Mammary epithelial cell (primary cell): Measurements from ENCODE around the gene ZBTB20.

ENCODE experiments used
- EZH2 ChIP-seq: IDR thresholded peaks from 2 replicates; pipeline ENCODE4 v1.6.1; 2012; ENCODE audit warnings: low read length, inconsistent platforms, borderline replicate concordance
- TF ChIP-seq, protein P1 (sequence below), 2 donors: IDR thresholded peaks in 1 of 2; conservative IDR thresholded peaks in 1 of 2; 2 replicates each; pipeline ENCODE4 v1.5.1; 2011 to 2012; ENCODE audit warnings: inconsistent platforms in 2 of 2, low read length in 2 of 2, mild to moderate bottlenecking in 2 of 2, control low read depth in 1 of 2, low read depth in 1 of 2; ENCODE audit not compliant: insufficient read depth in 1 of 2; ENCODE audit errors: extremely low read depth in 1 of 2

DNA sequence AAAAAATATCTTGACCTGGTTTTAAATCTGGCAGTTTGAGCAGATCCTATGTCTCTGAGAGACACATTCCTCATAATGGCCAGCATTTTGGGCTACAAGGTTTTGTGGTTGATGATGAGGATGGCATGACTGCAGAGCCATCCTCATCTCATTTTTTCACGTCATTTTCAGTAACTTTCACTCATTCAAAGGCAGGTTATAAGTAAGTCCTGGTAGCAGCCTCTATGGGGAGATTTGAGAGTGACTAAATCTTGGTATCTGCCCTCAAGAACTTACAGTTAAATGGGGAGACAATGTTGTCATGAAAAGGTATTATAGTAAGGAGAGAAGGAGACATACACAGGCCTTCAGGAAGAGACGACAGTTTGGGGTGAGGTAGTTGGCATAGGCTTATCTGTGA is 838.7 kb downstream of the ZBTB20 start:
- TF ChIP-seq, protein P1, sequence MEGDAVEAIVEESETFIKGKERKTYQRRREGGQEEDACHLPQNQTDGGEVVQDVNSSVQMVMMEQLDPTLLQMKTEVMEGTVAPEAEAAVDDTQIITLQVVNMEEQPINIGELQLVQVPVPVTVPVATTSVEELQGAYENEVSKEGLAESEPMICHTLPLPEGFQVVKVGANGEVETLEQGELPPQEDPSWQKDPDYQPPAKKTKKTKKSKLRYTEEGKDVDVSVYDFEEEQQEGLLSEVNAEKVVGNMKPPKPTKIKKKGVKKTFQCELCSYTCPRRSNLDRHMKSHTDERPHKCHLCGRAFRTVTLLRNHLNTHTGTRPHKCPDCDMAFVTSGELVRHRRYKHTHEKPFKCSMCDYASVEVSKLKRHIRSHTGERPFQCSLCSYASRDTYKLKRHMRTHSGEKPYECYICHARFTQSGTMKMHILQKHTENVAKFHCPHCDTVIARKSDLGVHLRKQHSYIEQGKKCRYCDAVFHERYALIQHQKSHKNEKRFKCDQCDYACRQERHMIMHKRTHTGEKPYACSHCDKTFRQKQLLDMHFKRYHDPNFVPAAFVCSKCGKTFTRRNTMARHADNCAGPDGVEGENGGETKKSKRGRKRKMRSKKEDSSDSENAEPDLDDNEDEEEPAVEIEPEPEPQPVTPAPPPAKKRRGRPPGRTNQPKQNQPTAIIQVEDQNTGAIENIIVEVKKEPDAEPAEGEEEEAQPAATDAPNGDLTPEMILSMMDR (conservative IDR thresholded peaks at IDR 0.05 in 1 of 2, IDR thresholded peaks at IDR 0.05 in 1 of 2; ENCODE audit: extremely low read depth in 1 of 2, insufficient read depth in 1 of 2, low read depth in 1 of 2, low read length in 2 of 2) = no peak
- TF ChIP-seq EZH2 = no peak
